Measurements from ENCODE around the gene SH3RF2.

The SH3RF2 gene

DNA sequence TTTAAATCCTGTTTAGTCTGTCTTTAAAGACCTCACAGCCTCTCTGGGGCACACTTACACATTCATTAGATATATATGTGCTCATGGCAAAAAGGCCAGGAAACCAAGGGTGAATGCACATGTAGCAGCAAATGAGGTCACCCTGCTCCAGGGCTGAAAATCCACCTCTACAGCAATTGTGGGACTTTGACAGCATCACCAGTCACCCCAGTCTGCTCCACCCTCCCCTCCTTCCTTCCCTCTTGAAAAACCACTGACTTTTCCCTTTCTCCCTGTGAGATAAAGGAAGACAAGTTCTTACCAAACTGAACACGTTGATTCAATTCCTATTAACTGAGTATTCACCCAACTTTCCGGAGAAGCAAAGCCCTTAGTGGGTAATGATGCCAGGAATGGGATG is 15.2 kb upstream of the SH3RF2 start:
- FAIRE-seq = no peak

DNA sequence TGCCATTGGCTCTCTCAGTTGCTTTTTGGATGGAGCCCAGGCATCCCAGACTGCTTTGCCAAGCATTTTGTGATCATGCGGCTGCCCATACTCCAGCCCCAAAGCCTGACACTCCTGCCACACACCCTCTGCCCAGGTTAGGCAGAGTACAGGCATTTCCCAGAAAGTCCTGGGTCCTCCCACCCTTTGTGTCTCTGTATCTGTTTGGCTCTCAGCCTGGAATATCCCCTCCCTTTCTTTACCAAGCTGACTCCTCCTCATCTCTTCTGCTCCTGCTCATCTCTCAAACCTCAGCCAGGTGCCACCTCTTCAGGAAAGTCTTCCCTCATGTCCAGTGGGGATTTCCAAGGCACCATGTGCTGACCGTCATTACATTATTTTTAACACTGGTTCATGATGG is 14.3 kb upstream of the SH3RF2 start:
- no peak for FAIRE-seq

GRCh38 chr5:145923405-145923804 is 13.0 kb upstream of the SH3RF2 start:
- no peak for FAIRE-seq

GRCh38 chr5:145924849-145925248 is 11.5 kb upstream of the SH3RF2 start:
- no peak for FAIRE-seq

GRCh38 chr5:145925353-145925752 is 11.0 kb upstream of the SH3RF2 start:
- FAIRE-seq = no peak

DNA sequence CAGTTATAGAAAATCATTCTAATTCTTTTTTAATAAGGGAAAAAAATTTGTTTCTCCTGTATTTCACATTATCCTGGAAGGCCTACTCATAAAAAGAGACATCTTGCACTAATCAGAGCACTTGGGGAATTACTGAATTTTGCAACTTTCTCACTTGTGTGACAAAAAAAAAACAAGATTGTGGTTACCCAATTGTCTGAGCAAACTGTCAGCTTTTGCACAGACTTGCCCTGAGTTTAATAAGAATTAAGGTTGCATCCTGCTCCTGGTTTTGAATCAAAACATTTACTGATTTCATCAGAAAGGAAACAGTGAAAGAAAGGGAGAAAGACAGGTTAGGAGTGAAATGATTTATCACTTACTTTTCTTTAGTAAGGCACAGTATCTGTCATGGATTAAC is 10.6 kb upstream of the SH3RF2 start:
- FAIRE-seq = no peak

DNA sequence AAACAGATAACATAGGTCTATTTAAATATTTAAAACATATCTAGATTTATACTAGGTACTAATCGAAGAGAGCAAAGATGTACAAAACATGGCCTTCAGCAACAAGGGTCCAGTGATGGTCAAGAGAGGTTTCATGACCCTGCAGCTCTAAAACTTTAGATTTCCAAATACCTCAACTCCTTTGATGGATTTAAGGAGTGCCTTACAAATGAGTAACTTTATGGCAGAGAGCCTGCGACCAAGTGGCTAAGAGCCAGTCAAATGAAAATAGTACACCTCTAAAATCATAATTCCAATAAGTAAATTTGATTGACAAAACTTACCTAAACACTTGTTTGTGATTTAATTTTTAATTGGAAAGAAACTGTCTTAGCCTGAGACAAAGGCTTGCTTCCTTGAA is 4.7 kb upstream of the SH3RF2 start:
- no peak for FAIRE-seq

DNA sequence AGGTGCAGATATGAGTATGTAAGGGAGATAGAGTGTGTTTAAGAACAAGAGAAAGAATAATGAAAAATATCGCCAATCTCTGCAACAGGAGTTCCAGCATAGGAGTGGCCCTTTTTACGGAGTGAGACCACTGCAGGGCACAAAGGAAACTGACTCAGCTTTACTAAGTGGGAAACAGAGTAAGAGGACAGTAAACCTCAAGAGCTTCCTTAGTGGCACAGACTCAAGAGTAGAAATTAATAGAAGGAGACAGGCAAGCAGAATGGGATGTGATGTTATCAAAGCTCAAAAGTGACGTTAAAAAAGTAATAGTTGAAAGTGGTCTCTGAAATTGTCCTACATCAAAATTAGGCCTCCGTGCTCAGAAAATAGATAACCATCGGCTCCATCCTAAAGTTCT is 2.1 kb upstream of the SH3RF2 start:
- no peak for FAIRE-seq

- FAIRE-seq = no peak
These were observed 1.3 kb downstream of the SH3RF2 start for GRCh38 chr5:145937432-145938250.

DNA sequence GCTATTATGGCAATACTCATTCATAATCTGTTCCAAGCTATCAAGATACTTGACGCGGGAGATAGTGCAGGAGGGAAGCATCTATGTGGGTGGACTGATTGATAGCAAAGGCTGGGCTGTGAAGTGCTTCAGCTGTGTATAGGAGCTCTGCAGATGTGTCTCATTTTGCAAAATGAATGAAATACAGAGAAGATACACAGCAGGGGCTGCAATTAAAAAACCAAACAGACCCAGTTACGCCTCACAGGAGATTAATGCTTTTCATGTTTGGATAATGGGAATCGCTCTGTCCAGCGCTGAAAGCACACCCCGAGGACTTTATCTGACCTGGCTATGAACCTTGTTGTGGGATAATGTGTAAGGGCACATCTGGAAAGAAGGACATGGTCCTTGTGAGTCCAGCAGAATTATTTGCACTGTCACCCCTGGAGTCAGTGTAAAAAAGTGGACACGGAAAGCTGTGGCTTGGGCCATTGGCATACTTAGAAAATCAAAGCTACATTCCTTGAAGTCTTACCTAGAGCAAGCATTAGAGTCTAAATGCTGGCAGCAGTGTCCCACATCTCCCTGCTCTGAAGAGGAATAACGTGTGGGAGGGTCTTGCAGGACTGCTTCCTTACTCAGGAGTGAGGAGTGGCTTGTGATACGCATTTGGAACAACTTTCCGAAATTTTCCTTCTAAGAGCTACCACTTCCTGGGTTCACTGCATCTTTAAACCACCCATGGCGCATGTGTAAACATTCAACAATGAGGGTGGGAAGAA is 2.6 kb downstream of the SH3RF2 start:
- FAIRE-seq = no peak

GRCh38 chr5:145939540-145940065 is 3.2 kb downstream of the SH3RF2 start:
- FAIRE-seq = no peak

GRCh38 chr5:145941096-145941447 is 4.7 kb downstream of the SH3RF2 start:
- no peak for FAIRE-seq

DNA sequence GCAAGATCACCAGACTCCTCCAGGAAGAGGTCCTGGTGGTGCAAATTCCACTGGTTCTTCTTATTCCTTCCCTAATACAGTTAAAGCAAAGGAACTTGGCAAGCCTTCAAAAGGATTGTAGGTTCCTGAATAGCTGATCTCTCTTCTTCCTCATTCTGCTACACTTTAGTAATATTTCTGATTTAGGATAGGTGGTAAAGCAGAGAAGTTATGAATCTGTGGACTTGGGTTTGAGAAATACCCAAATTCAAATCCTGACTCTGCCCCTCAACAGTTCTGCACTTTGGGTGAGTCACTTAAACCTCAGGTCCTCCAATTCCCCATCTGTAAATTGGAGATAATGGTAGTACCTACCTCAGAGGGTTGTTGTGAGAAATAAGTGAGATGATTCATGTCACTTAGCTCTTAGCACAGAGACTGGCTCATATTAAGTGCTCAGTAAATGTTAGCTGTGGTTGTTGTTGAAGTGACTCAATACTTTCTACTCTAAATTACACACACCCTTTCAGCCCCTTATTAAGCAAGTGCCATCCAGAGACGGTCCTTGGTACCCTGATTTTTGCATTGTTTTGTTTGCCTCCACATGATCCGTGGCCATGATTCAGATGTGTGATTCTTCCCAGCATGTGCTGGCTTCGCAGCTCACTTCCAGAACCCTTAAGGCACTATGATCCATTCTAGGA is 5.2 kb downstream of the SH3RF2 start:
- no peak for FAIRE-seq

DNA sequence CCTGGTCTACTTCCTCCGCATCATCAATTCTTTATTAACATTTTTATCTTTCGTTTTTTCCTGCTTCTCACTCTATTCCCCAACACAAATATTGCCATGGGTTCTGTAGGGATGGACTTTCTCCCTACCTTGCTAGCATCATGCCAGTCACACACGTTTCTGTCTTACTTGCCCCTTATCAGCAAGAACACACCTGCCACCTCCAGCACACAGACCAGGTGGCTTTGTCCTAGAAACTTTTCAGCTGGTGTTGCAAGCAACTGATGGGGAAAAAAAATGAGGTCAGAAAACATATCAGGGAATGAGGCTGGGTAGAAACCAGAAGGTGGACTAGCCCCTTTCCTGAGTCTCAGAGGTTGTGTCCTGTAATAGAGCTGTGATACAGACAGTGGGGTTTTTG is 5.8 kb downstream of the SH3RF2 start:
- no peak for FAIRE-seq

DNA sequence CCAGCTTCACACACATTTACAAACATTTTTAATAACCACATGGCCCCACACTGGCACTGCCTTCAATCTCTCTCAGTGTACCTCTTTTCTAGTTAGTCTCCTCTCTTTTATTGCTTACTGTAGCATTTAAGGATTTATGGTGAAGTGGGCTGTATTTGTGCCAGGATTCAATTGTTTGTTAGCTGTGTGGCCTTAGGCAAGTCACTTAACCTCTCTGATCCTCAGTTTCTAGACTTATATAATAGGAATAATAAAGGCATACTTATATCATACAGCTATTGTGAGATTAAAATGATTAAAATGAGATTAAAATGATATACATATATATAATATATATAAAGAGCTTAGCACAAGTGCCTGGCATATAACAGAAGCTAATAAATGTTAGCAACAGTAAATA is 6.4 kb downstream of the SH3RF2 start:
- no peak for FAIRE-seq

- no peak for FAIRE-seq
These were observed 7.3 kb downstream of the SH3RF2 start for GRCh38 chr5:145943674-145944121.

GRCh38 chr5:145944328-145944727 is 8.0 kb downstream of the SH3RF2 start:
- FAIRE-seq = no peak

GRCh38 chr5:145945620-145946111 is 9.3 kb downstream of the SH3RF2 start:
- FAIRE-seq = no peak

DNA sequence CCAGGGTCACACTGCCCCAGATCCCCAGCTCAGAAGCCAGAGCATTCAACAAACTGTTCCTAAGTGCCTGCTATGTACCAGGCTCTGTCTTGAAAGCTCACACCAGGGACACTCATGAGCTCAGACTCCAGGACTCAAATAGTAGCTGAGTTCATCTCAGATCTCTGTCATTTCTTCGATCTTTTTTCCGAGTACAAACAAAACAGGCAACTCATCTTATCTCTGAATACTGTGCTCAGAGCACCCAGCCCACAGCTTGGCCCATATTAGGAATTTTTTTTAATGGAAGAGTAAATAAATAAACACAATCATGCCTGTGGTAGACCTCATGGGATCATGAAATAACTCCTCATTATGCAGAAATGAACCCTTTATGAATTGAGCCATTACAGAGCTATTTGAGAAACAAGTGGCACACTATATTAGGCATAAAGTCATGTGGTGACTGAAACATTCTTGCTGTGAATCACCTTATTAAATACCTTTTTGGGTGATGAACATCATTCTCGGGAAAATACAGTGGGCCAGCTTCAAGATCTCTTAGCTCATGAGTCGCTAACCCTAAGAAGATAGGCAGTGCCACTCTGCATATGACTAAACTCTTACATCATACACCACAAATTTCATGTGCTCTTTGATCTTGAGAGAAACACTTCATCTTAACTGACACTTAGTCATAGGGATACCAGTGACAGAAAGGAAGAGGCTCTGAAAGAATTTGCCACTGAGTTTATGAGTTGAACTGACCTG is 9.9 kb downstream of the SH3RF2 start:
- FAIRE-seq = no peak

DNA sequence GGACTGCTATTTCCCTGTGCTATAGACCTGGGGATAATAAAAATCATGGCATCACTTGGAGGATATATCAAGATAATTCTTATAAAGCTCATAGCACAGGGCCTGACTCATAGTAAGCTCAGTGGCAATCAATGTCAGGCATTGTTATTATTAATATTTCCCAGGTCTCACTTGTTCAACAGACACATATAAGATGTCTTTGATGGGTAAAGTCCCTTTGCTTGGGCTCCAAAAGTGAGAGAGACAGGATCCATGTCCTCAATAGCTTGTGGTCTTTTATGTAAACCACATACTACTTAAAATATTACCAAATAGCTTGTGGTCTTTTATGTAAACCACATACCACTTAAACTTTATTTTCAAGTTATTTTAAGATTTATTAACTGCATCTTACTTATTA is 11.2 kb downstream of the SH3RF2 start:
- no peak for FAIRE-seq

- no peak for FAIRE-seq
These were observed 11.7 kb downstream of the SH3RF2 start for GRCh38 chr5:145948047-145948446.

GRCh38 chr5:145948921-145949320 is 12.5 kb downstream of the SH3RF2 start:
- FAIRE-seq = no peak

DNA sequence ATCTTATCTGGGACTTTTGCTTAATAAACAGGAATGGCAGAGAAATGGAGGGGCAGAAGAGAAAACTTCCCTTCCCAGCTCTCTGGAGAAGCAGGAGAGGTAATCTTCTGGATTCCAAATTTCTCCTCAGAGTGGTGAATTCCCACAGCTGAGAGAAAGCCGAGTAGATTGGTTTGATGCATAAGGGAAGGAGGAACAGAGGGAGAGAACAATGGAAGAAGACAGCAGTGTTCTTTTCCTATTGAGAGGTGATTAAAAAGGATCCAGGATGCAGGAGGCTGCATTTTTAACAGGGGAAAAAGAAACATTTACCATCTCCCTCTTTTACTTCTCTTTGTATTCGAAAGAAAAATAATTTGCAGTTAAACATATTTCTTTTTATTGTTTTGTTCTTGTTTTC is 13.1 kb downstream of the SH3RF2 start:
- FAIRE-seq = no peak
